ENCODE results near the gene P2RY2. TPM values are rescaled to one million over a fixed set of nuclear protein-coding genes. Genes with fewer than 3 reads are reported as not detected.

P2RY2 gene
- total RNA-seq, 2 donors from 2014 or later = 2.0 to 2.1 TPM

DNA sequence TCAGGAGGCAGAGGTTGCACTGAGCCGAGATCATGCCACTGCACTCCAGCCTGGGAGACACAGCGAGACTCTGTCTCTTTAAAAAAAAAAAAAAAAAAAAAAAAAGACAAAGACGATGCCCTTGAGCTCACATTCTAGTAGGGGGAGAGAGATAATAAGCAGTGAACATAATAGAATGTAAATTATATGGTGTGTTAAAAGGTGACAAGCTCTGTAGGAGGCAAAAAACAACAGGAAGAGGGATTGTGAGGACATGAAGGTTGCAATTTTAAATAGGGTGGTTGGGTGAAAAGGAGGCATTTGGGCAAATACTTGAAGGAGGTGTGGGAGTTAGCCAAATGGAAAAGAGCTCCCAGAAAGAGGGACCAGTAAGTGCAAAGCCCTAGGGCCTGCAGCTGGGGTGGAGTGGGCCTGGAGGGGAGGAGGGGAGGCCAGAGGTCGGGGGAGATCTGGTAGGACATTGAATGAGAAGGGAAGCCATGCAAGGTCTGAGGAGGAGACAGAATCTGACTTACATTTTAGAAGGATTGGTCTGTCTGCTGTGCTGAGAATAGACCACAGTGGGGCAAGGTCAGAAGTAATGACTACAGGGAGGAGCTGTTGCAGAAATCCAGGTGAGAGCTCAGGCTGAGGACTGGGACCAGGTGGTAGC is 26.6 kb downstream of the P2RY2 start:
- no peaks in the 10 kb centered on the region for H3K9me3 ChIP-seq
- no peaks in the 10 kb centered on the region for H3K27me3 ChIP-seq
- no peaks in the 10 kb centered on the region for H3K36me3 ChIP-seq (replicated peaks in 1 of 2; ENCODE audit: insufficient read depth in 1 of 2, low read depth in 2 of 2)
- H3K4me1 ChIP-seq = peaks cover 9% of the 10 kb centered on the region
- no peak overlapping the region for H3K4me3 ChIP-seq
- intact Hi-C loops (cut with DNase I) = loop anchor here (5.0 kb wide), 1 partner anchor 57 kb away; no protein-coding TSS in a partner anchor
- 66 to 69% methylated on average over 4 of the region's 4 CpGs for WGBS, 2 donors
- H3K27ac ChIP-seq = no peak overlapping the region
- no peak for DNase-seq
- ATAC-seq = no peak
- TF ChIP-seq, protein P1, sequence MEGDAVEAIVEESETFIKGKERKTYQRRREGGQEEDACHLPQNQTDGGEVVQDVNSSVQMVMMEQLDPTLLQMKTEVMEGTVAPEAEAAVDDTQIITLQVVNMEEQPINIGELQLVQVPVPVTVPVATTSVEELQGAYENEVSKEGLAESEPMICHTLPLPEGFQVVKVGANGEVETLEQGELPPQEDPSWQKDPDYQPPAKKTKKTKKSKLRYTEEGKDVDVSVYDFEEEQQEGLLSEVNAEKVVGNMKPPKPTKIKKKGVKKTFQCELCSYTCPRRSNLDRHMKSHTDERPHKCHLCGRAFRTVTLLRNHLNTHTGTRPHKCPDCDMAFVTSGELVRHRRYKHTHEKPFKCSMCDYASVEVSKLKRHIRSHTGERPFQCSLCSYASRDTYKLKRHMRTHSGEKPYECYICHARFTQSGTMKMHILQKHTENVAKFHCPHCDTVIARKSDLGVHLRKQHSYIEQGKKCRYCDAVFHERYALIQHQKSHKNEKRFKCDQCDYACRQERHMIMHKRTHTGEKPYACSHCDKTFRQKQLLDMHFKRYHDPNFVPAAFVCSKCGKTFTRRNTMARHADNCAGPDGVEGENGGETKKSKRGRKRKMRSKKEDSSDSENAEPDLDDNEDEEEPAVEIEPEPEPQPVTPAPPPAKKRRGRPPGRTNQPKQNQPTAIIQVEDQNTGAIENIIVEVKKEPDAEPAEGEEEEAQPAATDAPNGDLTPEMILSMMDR (IDR thresholded peaks at IDR 0.05) = no peak
- TF ChIP-seq POLR2A (IDR thresholded peaks at IDR 0.05) = no peak

DNA sequence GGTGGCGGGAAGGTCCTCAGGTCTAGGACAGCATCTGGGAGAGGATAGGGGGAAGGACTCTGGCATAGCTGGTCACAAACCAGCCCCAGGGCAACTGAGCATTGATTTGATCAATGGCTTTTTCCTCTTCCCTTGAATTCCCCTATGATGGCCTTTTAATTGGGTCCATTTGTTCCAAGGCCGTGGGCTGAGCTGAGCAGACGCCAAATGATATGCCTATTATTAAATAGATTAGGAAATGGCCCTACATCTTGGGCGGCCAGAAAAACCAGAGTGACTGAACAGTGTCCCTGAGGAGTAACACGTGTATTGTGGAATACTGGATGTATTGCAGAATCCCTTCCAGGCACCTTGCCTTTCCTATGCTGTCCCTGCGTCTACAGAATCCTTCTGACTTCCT is 27.4 kb downstream of the P2RY2 start:
- Histone ChIP-seq H3K27ac (no peak overlapping the region), H3K9me3 (no peaks in the 10 kb centered on the region), H3K36me3 (replicated peaks in 1 of 2; ENCODE audit: insufficient read depth in 1 of 2, low read depth in 2 of 2) (no peaks in the 10 kb centered on the region), H3K4me3 (no peak overlapping the region), H3K4me1 (peaks cover 9% of the 10 kb centered on the region), H3K27me3 (no peaks in the 10 kb centered on the region)
- no peak for ATAC-seq
- DNase-seq = no peak
- 36 to 38% methylated on average over 6 of the region's 6 CpGs for WGBS, 2 donors
- intact Hi-C loops (cut with DNase I) = no loop called here
- no peak for TF ChIP-seq POLR2A (IDR thresholded peaks at IDR 0.05)
- TF ChIP-seq, protein P1 (IDR thresholded peaks at IDR 0.05) = no peak

DNA sequence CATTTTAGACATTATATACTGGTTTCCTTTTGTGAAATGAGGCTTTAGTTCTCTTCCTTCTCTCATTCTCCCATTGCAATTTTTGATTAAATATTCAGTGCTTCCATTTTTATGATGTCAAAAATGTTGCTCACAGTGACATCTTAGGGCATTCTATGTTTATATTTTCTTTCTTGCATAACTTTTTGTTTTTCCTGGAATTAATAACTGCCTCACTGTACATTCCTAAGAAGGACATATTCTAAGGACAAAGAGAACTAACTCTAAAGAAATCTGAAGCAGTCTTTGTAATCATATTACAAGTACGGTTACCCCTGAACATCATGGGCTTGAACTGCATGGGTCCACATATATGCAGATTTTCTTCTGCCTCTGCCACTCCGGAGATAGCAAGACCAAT is 28.2 kb downstream of the P2RY2 start:
- DNase-seq (no peak), ATAC-seq (no peak)
- 67 to 68% methylated on average over 2 of the region's 2 CpGs for WGBS, 2 donors
- Histone ChIP-seq H3K9me3 (no peaks in the 10 kb centered on the region), H3K4me3 (no peak overlapping the region), H3K4me1 (peaks cover 9% of the 10 kb centered on the region), H3K36me3 (replicated peaks in 1 of 2; ENCODE audit: insufficient read depth in 1 of 2, low read depth in 2 of 2) (no peaks in the 10 kb centered on the region), H3K27ac (no peak overlapping the region), H3K27me3 (no peaks in the 10 kb centered on the region)
- intact Hi-C loops (cut with DNase I) = no loop called here
- TF ChIP-seq, protein P1 (IDR thresholded peaks at IDR 0.05) = no peak
- no peak for TF ChIP-seq POLR2A (IDR thresholded peaks at IDR 0.05)

DNA sequence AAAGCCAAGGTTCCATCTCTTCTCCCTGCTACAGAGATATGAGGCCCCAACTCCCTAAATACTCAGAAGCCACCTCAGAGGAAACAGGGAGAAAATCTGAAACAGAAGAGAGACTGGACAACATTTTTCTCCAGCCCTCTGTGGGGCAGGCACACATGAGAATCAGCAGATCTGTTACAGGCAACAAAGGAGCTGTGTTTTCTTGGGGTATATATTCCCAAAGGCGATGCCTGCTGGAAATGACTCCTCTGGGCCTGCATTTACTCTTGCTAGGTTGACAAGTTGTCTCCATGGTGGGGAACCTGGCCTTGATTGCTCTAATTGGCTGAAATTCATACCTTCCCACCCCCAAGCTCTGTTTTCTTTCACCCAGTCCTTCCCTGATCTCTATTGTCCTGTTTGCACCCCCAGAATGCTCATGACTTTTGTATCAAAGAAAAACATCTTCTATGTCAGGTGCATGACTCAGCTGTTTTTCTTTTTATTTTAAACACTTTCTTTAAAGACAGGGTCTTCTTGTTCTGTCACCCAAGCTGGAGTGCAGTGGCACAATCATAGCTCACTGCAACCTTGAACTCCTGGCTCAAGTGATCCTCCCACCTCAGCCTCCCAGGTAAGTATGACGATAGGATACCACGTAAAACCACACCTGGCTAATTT is 30.6 kb downstream of the P2RY2 start:
- Histone ChIP-seq H3K4me3 (no peak overlapping the region), H3K4me1 (no peaks in the 10 kb centered on the region), H3K27ac (no peak overlapping the region), H3K9me3 (no peaks in the 10 kb centered on the region), H3K36me3 (replicated peaks in 1 of 2; ENCODE audit: insufficient read depth in 1 of 2, low read depth in 2 of 2) (no peaks in the 10 kb centered on the region), H3K27me3 (no peaks in the 10 kb centered on the region)
- DNase-seq = no peak
- no peak for TF ChIP-seq POLR2A (IDR thresholded peaks at IDR 0.05)
- TF ChIP-seq, protein P1 (IDR thresholded peaks at IDR 0.05) = no peak
- WGBS, 2 donors = 93 to 97% methylated on average over 3 of the region's 3 CpGs
- intact Hi-C loops (cut with DNase I) = no loop called here
- no peak for ATAC-seq

DNA sequence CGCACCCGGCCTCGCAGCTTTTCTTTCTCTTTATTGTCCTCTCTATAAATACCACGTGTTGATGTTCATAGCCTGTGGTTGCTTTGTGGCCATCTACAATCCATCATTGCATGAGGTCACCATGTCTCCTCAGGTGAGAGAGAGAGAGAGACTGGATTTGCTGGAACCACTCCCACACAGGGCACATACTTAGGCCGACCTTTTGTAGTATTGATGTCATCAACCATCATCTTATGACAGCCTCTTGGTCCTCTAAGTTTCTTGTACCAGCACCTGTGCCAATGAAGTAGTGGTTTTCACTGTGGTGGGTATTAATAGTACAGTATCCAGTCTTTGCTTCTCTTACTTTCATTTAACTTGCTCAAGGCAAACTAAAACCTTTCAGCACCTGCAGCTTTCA is 31.2 kb downstream of the P2RY2 start:
- intact Hi-C loops (cut with DNase I) = no loop called here
- Histone ChIP-seq H3K9me3 (no peaks in the 10 kb centered on the region), H3K36me3 (replicated peaks in 1 of 2; ENCODE audit: insufficient read depth in 1 of 2, low read depth in 2 of 2) (no peaks in the 10 kb centered on the region), H3K27ac (no peak overlapping the region), H3K27me3 (no peaks in the 10 kb centered on the region), H3K4me1 (no peaks in the 10 kb centered on the region), H3K4me3 (no peak overlapping the region)
- 73 to 74% methylated on average over 5 of the region's 5 CpGs for WGBS, 2 donors
- DNase-seq (no peak), ATAC-seq (no peak)
- no peak for TF ChIP-seq POLR2A (IDR thresholded peaks at IDR 0.05)
- TF ChIP-seq, protein P1 (IDR thresholded peaks at IDR 0.05) = no peak
